Heart left ventricle (tissue), 13 donors: ENCODE measurements around the gene RPL27A.

Experiments used
- POLR2A ChIP-seq, 2 donors: fragments of 450-650 bp; IDR thresholded peaks; one replicate each; pipeline ENCODE4 v1.6.1; 2017; ENCODE audit warnings: antibody characterized with exemption in 2 of 2, mild to moderate bottlenecking in 2 of 2, moderate library complexity in 2 of 2
- TF ChIP-seq, protein P1 (sequence below), 12 donors: fragments of 200-600 bp; sonication (generic) in 4 of 12; IDR thresholded peaks; one replicate each; pipeline versions ENCODE4 v1.5.0 to v1.8.0; 2018 to 2022; ENCODE audit warnings: antibody characterized with exemption in 12 of 12, mild to moderate bottlenecking in 5 of 12
- donor health status: ischemic (EF 13 %, LVEDD 7.1; RV severe dilation, severe dysfunction).
- donor health status: DM: no; HTN: yes; CAD: no.
- donor health status: DM: no; HTN: no; CAD: no.
- donor health status: ischemic (EF 25% LVEDD 6.9; RV normal size, moderate dysfunction).
- donor health status: ischemic (EF 25% LVEDD 5.7; RV mildly dilated, moderate dysfunction).
- donor health status: ischemic (EF 35%, LVEDD 5.7; RV mildly dilated, moderate dysfunction).
- donor health status: nonischemic (EF 11% LVEDD 7.7; RV severe dilation, severe dysfunction).
- donor health status: DM: yes; HTN: yes; CAD: no.
- donor health status: PGD.
- donor health status: ischemic (EF 29% LVEDD 5.4; RV normal size, mild dysfunction).
- donor health status: nonischemic (EF 23%, LVEDD 6.1; RV moderate dilation, normal function).

DNA sequence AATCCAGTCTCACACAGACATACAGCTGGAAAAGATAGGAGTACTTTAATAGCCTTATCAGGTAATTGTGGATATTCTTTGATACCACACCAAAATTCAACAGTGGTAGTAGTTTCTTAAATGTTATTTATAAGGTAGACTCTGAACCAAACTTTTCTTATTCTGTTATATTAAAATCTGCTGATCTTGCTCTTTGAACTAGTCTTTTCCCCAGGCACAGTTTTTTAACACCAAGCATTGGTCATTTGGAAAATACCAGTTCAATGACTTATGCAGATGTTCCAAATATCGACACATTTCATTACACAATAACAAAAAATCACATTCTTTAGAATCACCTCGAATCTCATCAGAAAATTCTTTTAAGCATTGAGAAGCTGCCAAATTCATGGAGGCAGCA lies 7.7 kb upstream of the RPL27A start:
- TF ChIP-seq, protein P1, sequence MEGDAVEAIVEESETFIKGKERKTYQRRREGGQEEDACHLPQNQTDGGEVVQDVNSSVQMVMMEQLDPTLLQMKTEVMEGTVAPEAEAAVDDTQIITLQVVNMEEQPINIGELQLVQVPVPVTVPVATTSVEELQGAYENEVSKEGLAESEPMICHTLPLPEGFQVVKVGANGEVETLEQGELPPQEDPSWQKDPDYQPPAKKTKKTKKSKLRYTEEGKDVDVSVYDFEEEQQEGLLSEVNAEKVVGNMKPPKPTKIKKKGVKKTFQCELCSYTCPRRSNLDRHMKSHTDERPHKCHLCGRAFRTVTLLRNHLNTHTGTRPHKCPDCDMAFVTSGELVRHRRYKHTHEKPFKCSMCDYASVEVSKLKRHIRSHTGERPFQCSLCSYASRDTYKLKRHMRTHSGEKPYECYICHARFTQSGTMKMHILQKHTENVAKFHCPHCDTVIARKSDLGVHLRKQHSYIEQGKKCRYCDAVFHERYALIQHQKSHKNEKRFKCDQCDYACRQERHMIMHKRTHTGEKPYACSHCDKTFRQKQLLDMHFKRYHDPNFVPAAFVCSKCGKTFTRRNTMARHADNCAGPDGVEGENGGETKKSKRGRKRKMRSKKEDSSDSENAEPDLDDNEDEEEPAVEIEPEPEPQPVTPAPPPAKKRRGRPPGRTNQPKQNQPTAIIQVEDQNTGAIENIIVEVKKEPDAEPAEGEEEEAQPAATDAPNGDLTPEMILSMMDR (IDR thresholded peaks at IDR 0.05) = no peak
- no peak for TF ChIP-seq POLR2A (IDR thresholded peaks at IDR 0.05)
